Activated T-cell treated with anti-CD3 and anti-CD28 coated beads, Interleukin-2, amount 50 U/mL, for 72 hours (primary cell): ENCODE data around the gene CCR5. TPM values are rescaled to one million over a fixed set of nuclear protein-coding genes. Genes with fewer than 3 reads are reported as not detected.
"Not testable (repeated sequence)": the region's sequence is repeated elsewhere in the genome, so short reads cannot be mapped to it uniquely, and the experiment has no call there.

Experiments used
- ATAC-seq, 2 donors: fragments of 150-1000 bp; cut with Tn5 transposase; replicated peaks in 1 of 2; 2 replicates each; pipeline ENCODE4 v1.10.0; 2021; ENCODE audit warnings: moderate library complexity in 2 of 2, mild to moderate bottlenecking in 1 of 2
- DNase-seq, 2 donors: peaks; one replicate each; pipeline ENCODE4 v3.0.0; 2021 to 2022; ENCODE audit warnings: mixed read lengths in 1 of 2
- H3K27ac Mint-ChIP-seq: one replicate; pipeline ENCODE4 v1.8.0; 2022; ENCODE audit warnings: mild to moderate bottlenecking, moderate library complexity, mixed read lengths
- H3K27me3 Mint-ChIP-seq: one replicate; pipeline ENCODE4 v1.8.0; 2022; ENCODE audit warnings: low read depth, mixed read lengths
- H3K36me3 Mint-ChIP-seq, 2 donors: one replicate each; pipeline ENCODE4 v1.8.0; 2022; ENCODE audit warnings: mixed read lengths in 2 of 2, mild to moderate bottlenecking in 1 of 2; ENCODE audit not compliant: insufficient read depth in 2 of 2
- H3K4me1 Mint-ChIP-seq: one replicate; pipeline ENCODE4 v1.8.0; 2022; ENCODE audit warnings: low read depth, mixed read lengths
- H3K4me3 Mint-ChIP-seq, 2 donors: one replicate each; pipeline ENCODE4 v1.8.0; 2022; ENCODE audit warnings: mild to moderate bottlenecking in 2 of 2, mixed read lengths in 2 of 2, moderate library complexity in 2 of 2
- H3K9me3 Mint-ChIP-seq, 2 donors: one replicate each; pipeline ENCODE4 v1.8.0; 2022; ENCODE audit warnings: mixed read lengths in 2 of 2
- total RNA-seq, 2 donors: library from RNA; stranded (reverse); gene quantifications; one replicate each; pipeline ENCODE4 v1.2.3, GENCODE V29; 2022

Gene CCR5
- total RNA-seq, 2 donors from 2014 or later: 0.29 to 1.4 TPM

- H3K4me1 Mint-ChIP-seq: peaks cover 35% of the 10 kb centered on the region
- H3K4me3 Mint-ChIP-seq: no peak overlapping the region
- H3K27ac Mint-ChIP-seq: no peak overlapping the region
- ATAC-seq: no peak
- no peaks in the 10 kb centered on the region for H3K36me3 Mint-ChIP-seq
- DNase-seq: peak; percentile 64 to 69
- peaks cover 30% of the 10 kb centered on the region for H3K27me3 Mint-ChIP-seq
- no peaks in the 10 kb centered on the region for H3K9me3 Mint-ChIP-seq
These were observed 7.7 kb downstream of the CCR5 start for GRCh38 chr3:46378426-46378942.

- no peak overlapping the region for H3K4me3 Mint-ChIP-seq
- peaks cover 31% of the 10 kb centered on the region for H3K4me1 Mint-ChIP-seq
- H3K9me3 Mint-ChIP-seq: no peaks in the 10 kb centered on the region
- ATAC-seq (no peak), DNase-seq (no peak)
- H3K27ac Mint-ChIP-seq: no peak overlapping the region
- peaks cover 21% of the 10 kb centered on the region for H3K27me3 Mint-ChIP-seq
- no peaks in the 10 kb centered on the region for H3K36me3 Mint-ChIP-seq
These were observed 9.9 kb downstream of the CCR5 start for GRCh38 chr3:46380471-46381221.

- Mint-ChIP-seq H3K4me3 (no peak overlapping the region), H3K36me3 (no peaks in the 10 kb centered on the region), H3K9me3 (no peaks in the 10 kb centered on the region), H3K27ac (no peak overlapping the region), H3K4me1 (peaks cover 35% of the 10 kb centered on the region), H3K27me3 (peaks cover 18% of the 10 kb centered on the region)
- ATAC-seq (no peak), DNase-seq (no peak)
These were observed 10.9 kb downstream of the CCR5 start for GRCh38 chr3:46381625-46382024.

- Mint-ChIP-seq H3K4me3 (no peak overlapping the region), H3K9me3 (no peaks in the 10 kb centered on the region), H3K36me3 (peaks cover 0 to 2% of the 10 kb centered on the region in 2 donors), H3K27me3 (peaks cover 18% of the 10 kb centered on the region), H3K4me1 (peaks cover 35% of the 10 kb centered on the region), H3K27ac (no peak overlapping the region)
- ATAC-seq (no peak), DNase-seq (no peak)
These were observed 12.6 kb downstream of the CCR5 start for GRCh38 chr3:46383211-46383950.

GRCh38 chr3:46383951-46384330, 13.2 kb downstream of the CCR5 start:
- no peak for ATAC-seq
- H3K27ac Mint-ChIP-seq: no peak overlapping the region
- peaks cover 35% of the 10 kb centered on the region for H3K4me1 Mint-ChIP-seq
- no peaks in the 10 kb centered on the region for H3K9me3 Mint-ChIP-seq
- H3K36me3 Mint-ChIP-seq: peaks cover 0 to 2% of the 10 kb centered on the region in 2 donors
- DNase-seq: no peak
- peaks cover 18% of the 10 kb centered on the region for H3K27me3 Mint-ChIP-seq
- no peak overlapping the region for H3K4me3 Mint-ChIP-seq

- H3K9me3 Mint-ChIP-seq: no peaks in the 10 kb centered on the region
- no peak overlapping the region for H3K27ac Mint-ChIP-seq
- H3K36me3 Mint-ChIP-seq: peaks cover 0 to 2% of the 10 kb centered on the region in 2 donors
- peaks cover 26% of the 10 kb centered on the region for H3K4me1 Mint-ChIP-seq
- ATAC-seq: peak in 1 of 2 donors; percentile 28
- H3K27me3 Mint-ChIP-seq: peaks cover 18% of the 10 kb centered on the region
- H3K4me3 Mint-ChIP-seq: no peak overlapping the region
- DNase-seq: no peak
These were observed 15.5 kb downstream of the CCR5 start for GRCh38 chr3:46386205-46386604.

- H3K9me3 Mint-ChIP-seq, DNase-seq, H3K27ac Mint-ChIP-seq, ATAC-seq, H3K36me3 Mint-ChIP-seq, H3K4me3 Mint-ChIP-seq: not testable (repeated sequence)
- H3K4me1 Mint-ChIP-seq: peaks cover 14% of the 10 kb centered on the region
- peaks cover 19% of the 10 kb centered on the region for H3K27me3 Mint-ChIP-seq
These were observed 18.1 kb downstream of the CCR5 start for GRCh38 chr3:46388847-46389246.

GRCh38 chr3:46389306-46389705, 18.6 kb downstream of the CCR5 start:
- no peak for DNase-seq
- peaks cover 12% of the 10 kb centered on the region for H3K4me1 Mint-ChIP-seq
- H3K4me3 Mint-ChIP-seq: no peak overlapping the region
- H3K27ac Mint-ChIP-seq: no peak overlapping the region
- H3K36me3 Mint-ChIP-seq: peaks cover 0 to 2% of the 10 kb centered on the region in 2 donors
- H3K27me3 Mint-ChIP-seq: peaks cover 16% of the 10 kb centered on the region
- H3K9me3 Mint-ChIP-seq: no peaks in the 10 kb centered on the region
- no peak for ATAC-seq

- not testable (repeated sequence) for ATAC-seq, H3K9me3 Mint-ChIP-seq, H3K36me3 Mint-ChIP-seq, DNase-seq, H3K27ac Mint-ChIP-seq, H3K4me3 Mint-ChIP-seq, H3K4me1 Mint-ChIP-seq
- peaks cover 10% of the 10 kb centered on the region for H3K27me3 Mint-ChIP-seq
These were observed 20.8 kb downstream of the CCR5 start for GRCh38 chr3:46391526-46391925.

GRCh38 chr3:46393011-46393410, 22.3 kb downstream of the CCR5 start:
- H3K27me3 Mint-ChIP-seq: peaks cover 10% of the 10 kb centered on the region
- H3K9me3 Mint-ChIP-seq: no peaks in the 10 kb centered on the region
- peaks cover 10% of the 10 kb centered on the region for H3K4me1 Mint-ChIP-seq
- no peaks in the 10 kb centered on the region for H3K36me3 Mint-ChIP-seq
- no peak overlapping the region for H3K4me3 Mint-ChIP-seq
- no peak overlapping the region for H3K27ac Mint-ChIP-seq
- ATAC-seq: no peak
- DNase-seq: no peak

GRCh38 chr3:46393554-46394434, 23.0 kb downstream of the CCR5 start:
- no peaks in the 10 kb centered on the region for H3K36me3 Mint-ChIP-seq
- ATAC-seq: no peak
- peaks cover 10% of the 10 kb centered on the region for H3K27me3 Mint-ChIP-seq

GRCh38 chr3:46395210-46395661, 24.5 kb downstream of the CCR5 start:
- peaks cover 10% of the 10 kb centered on the region for H3K4me1 Mint-ChIP-seq
- H3K36me3 Mint-ChIP-seq: no peaks in the 10 kb centered on the region
- H3K27ac Mint-ChIP-seq: no peak overlapping the region
- H3K27me3 Mint-ChIP-seq: peaks cover 10% of the 10 kb centered on the region
- DNase-seq: no peak
- ATAC-seq: no peak
- no peaks in the 10 kb centered on the region for H3K9me3 Mint-ChIP-seq
- H3K4me3 Mint-ChIP-seq: no peak overlapping the region

More at GRCh38 chr3:46393554-46394434, 23.0 kb downstream of the CCR5 start:
- H3K27ac Mint-ChIP-seq: no peak overlapping the region
- DNase-seq: no peak
- H3K4me1 Mint-ChIP-seq: peaks cover 10% of the 10 kb centered on the region
- H3K4me3 Mint-ChIP-seq: no peak overlapping the region
- no peaks in the 10 kb centered on the region for H3K9me3 Mint-ChIP-seq
